Stimulated activated CD4-positive, alpha-beta T cell treated with anti-CD3 and anti-CD28 coated beads, Interleukin-12 subunit alpha, Interleukin-12 subunit beta, amount 100 ng/mL, for 4 hours (primary cell): ENCODE measurements around the gene TBC1D21.
"Not testable (repeated sequence)": the region's sequence is repeated elsewhere in the genome, so short reads cannot be mapped to it uniquely, and the experiment has no call there.

Experiments
- DNase-seq: peaks from one replicate; pipeline ENCODE4 v3.0.0-alpha.2; 2020

The TBC1D21 gene

GRCh38 chr15:73930790-73931281 lies 57.5 kb downstream of the TBC1D21 start:
- no peak for DNase-seq

- DNase-seq, result no peak
These were observed 58.1 kb downstream of the TBC1D21 start for GRCh38 chr15:73931441-73931840.

GRCh38 chr15:73932381-73933191 lies 59.2 kb downstream of the TBC1D21 start:
- no peak for DNase-seq

GRCh38 chr15:73934281-73934680 lies 60.9 kb downstream of the TBC1D21 start:
- no peak for DNase-seq

- DNase-seq, result no peak
These were observed 62.2 kb downstream of the TBC1D21 start for GRCh38 chr15:73935547-73935946.

- no peak for DNase-seq
These were observed 62.8 kb downstream of the TBC1D21 start for GRCh38 chr15:73936181-73936580.

- no peak for DNase-seq
These were observed 63.4 kb downstream of the TBC1D21 start for GRCh38 chr15:73936588-73937290.

GRCh38 chr15:73937296-73937695 lies 63.9 kb downstream of the TBC1D21 start:
- no peak for DNase-seq

- DNase-seq, result no peak
These were observed 64.4 kb downstream of the TBC1D21 start for GRCh38 chr15:73937726-73938125.

GRCh38 chr15:73938516-73938915 lies 65.2 kb downstream of the TBC1D21 start:
- not testable (repeated sequence) for DNase-seq
